Kidney (tissue), 14 donors: ENCODE results near the gene GPC4. TPM values are rescaled to one million over a fixed set of nuclear protein-coding genes. Genes with fewer than 3 reads are reported as not detected.

Source experiments
- DNase-seq, 5 donors: peaks; one replicate each; pipeline ENCODE4 v3.0.0-alpha.2; 2013 to 2020
- FAIRE-seq: peaks from 2 replicates; lab custom pipeline; 2012; peaks lifted over from hg19 to GRCh38; lab: Jason Lieb, UNC
- H3K27ac ChIP-seq, 2 donors: one replicate each; pipeline ENCODE4 v1.7.0; 2013; ENCODE audit warnings: low read depth in 2 of 2, low read length in 2 of 2, inconsistent platforms in 1 of 2
- H3K27me3 ChIP-seq: one replicate; pipeline ENCODE4 v1.7.1; 2013; ENCODE audit warnings: low read length, inconsistent platforms; ENCODE audit not compliant: control insufficient read depth, insufficient read depth
- H3K36me3 ChIP-seq, 3 donors: one replicate each; pipeline versions ENCODE4 v1.7.0 to v1.7.1; 2013; ENCODE audit warnings: low read length in 3 of 3, control low read depth in 1 of 3, inconsistent platforms in 1 of 3; ENCODE audit not compliant: insufficient read depth in 3 of 3, control insufficient read depth in 2 of 3
- H3K4me1 ChIP-seq, 3 donors: one replicate each; pipeline versions ENCODE4 v1.7.0 to v1.7.1; 2013; ENCODE audit warnings: low read length in 3 of 3, inconsistent platforms in 1 of 3, low read depth in 1 of 3; ENCODE audit not compliant: control insufficient read depth in 2 of 3, insufficient read depth in 2 of 3
- H3K4me3 ChIP-seq, 3 donors: one replicate each; pipeline versions ENCODE4 v1.7.0 to v1.8.1; 2013; ENCODE audit warnings: low read length in 3 of 3, control low read depth in 1 of 3, inconsistent platforms in 1 of 3
- H3K9ac ChIP-seq, 3 donors: one replicate each; pipeline versions ENCODE4 v1.7.0 to v1.7.1; 2013; ENCODE audit warnings: low read length in 3 of 3, control low read depth in 1 of 3, inconsistent platforms in 1 of 3
- H3K9me3 ChIP-seq, 3 donors: one replicate each; pipeline versions ENCODE4 v1.7.0 to v1.7.1; 2013; ENCODE audit warnings: low read length in 3 of 3, control low read depth in 1 of 3, inconsistent platforms in 1 of 3; ENCODE audit not compliant: control insufficient read depth in 2 of 3, insufficient read depth in 1 of 3
- intact Hi-C: fragments of 100-400 bp; cut with DNase I; formaldehyde crosslinking; loops from one replicate; pipeline ENCODE4 v1.11.1; 2022
- polyA plus RNA-seq: library from polyadenylated mRNA; stranded (reverse); fragments of 350-450 nt; fragmentation: Illumina TruSeq; extraction: RNeasy Lipid Tissue Mini Kit (QIAGEN cat#74804); gene quantifications from one replicate; pipeline ENCODE4 v1.2.3, GENCODE V29; 2014; ENCODE audit warnings: low read depth, low replicate concordance; ENCODE audit not compliant: insufficient read depth
- total RNA-seq: library from RNA; stranded (reverse); fragmentation: NEBNext Ultra II Directional; extraction: Animal tissue kit (Norgen Biotek cat#: 25700); gene quantifications from one replicate; pipeline ENCODE4 v1.2.1, GENCODE V29; 2021
- TF ChIP-seq, protein P1 (sequence below): IDR thresholded peaks from 3 replicates; pipeline ENCODE4 v1.5.1; 2012; ENCODE audit warnings: mild to moderate bottlenecking, moderate library complexity, borderline replicate concordance; ENCODE audit not compliant: insufficient read depth; ENCODE audit errors: extremely low read depth
- donor health status: control.
- donor health status: control.
- donor health status: control.
- donor health status: control.
- donor health status: control.
- donor health status: DM: yes; HTN: yes; CAD: no.
- donor health status: Normal renal cell carcinoma (clear cell type).

Gene GPC4
- total and polyA plus RNA-seq, 2 donors from 2014 or later: 19.5 to 70.3 TPM

DNA sequence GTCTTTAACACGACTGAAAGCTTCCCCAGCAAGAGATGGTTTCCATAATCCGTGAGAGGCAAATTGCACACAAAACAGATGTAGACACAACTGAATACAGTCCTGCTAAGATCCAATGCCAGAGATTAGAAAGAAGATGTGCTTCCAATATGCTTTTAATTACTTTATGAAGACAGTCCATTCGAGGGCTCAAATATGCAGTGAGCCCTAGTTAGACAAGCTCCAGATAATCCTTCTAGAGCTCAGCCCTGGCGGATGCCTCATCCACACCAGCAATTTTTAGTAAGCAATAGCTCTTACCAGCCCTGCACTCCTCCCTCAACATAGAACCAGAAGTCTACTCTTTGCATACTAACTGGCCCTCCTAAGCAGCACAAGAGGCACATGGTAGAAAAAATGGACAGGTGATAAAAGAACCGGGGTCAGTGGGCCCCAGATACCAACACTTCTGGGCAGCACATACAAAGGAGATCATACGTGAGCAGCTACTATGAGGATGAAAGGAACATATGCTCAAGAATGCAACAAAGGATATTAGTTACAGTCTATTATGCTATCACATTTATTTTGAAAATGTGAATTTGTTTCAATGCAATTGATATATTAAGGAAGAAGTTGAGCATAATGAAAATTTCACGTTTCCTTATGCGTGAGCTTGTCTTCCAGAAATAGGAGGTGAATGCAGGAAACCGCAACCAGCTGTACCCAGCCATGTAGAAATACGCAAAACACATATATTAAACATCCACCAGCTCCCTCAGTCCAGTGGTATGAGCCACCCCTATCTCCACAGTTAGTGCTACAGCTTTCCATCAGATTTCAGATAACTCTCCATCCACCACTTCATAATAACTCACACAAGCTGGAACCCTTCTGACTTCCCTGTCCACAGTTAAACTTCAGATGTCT lies 34.3 kb downstream of the GPC4 start:
- TF ChIP-seq, protein P1, sequence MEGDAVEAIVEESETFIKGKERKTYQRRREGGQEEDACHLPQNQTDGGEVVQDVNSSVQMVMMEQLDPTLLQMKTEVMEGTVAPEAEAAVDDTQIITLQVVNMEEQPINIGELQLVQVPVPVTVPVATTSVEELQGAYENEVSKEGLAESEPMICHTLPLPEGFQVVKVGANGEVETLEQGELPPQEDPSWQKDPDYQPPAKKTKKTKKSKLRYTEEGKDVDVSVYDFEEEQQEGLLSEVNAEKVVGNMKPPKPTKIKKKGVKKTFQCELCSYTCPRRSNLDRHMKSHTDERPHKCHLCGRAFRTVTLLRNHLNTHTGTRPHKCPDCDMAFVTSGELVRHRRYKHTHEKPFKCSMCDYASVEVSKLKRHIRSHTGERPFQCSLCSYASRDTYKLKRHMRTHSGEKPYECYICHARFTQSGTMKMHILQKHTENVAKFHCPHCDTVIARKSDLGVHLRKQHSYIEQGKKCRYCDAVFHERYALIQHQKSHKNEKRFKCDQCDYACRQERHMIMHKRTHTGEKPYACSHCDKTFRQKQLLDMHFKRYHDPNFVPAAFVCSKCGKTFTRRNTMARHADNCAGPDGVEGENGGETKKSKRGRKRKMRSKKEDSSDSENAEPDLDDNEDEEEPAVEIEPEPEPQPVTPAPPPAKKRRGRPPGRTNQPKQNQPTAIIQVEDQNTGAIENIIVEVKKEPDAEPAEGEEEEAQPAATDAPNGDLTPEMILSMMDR: no peak
- peaks cover 0 to 7% (median 2%) of the 10 kb centered on the region in 3 donors for H3K4me1 ChIP-seq
- H3K9me3 ChIP-seq: no peaks in the 10 kb centered on the region
- H3K36me3 ChIP-seq: no peaks in the 10 kb centered on the region
- intact Hi-C loops: no loop called here
- no peak overlapping the region for H3K27ac ChIP-seq
- no peak overlapping the region for H3K9ac ChIP-seq
- H3K4me3 ChIP-seq: no peak overlapping the region
- peaks cover 2% of the 10 kb centered on the region for H3K27me3 ChIP-seq
- FAIRE-seq (no peak), DNase-seq (no peak)

DNA sequence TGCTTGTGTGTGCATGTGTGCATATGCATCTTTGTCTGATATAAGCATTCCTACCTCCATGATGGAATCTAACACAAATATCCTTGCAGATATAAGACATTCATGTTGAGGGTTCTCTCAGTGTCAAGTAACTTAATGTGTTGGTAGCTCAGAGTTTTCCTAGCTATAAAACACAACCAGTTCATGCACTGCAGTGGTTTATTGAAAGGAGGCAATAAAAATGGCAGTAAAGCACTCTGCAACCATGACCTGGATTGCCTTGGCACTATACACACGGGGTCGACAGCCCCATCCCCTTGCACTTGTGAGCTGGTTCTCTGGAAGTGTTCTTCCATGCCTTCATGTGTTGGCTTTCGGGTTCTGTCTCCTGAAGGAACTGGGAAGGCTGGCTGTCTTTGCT lies 38.9 kb downstream of the GPC4 start:
- DNase-seq (no peak), FAIRE-seq (no peak)
- Histone ChIP-seq H3K4me1 (peaks cover 0 to 10% (median 2%) of the 10 kb centered on the region in 3 donors), H3K9me3 (no peaks in the 10 kb centered on the region), H3K4me3 (no peak overlapping the region), H3K27me3 (no peaks in the 10 kb centered on the region), H3K36me3 (no peaks in the 10 kb centered on the region), H3K27ac (no peak overlapping the region), H3K9ac (no peak overlapping the region)
- TF ChIP-seq, protein P1: no peak
- intact Hi-C loops: no loop called here

GRCh38 chrX:133375615-133376340 lies 39.5 kb downstream of the GPC4 start:
- TF ChIP-seq, protein P1: no peak
- Histone ChIP-seq H3K27me3 (no peaks in the 10 kb centered on the region), H3K4me1 (peaks cover 0 to 10% (median 2%) of the 10 kb centered on the region in 3 donors), H3K4me3 (no peak overlapping the region), H3K27ac (no peak overlapping the region), H3K36me3 (no peaks in the 10 kb centered on the region), H3K9me3 (no peaks in the 10 kb centered on the region), H3K9ac (no peak overlapping the region)
- DNase-seq: peak in 1 of 5 donors; percentile 22
- peak; percentile 11 for FAIRE-seq
- intact Hi-C loops: no loop called here
